Breast epithelium (tissue), 3 donors: ENCODE results near the gene FGGY.

Experiments used
- POLR2A ChIP-seq: fragments of 450-650 bp; IDR thresholded peaks from one replicate; pipeline ENCODE4 v1.6.1; 2016; ENCODE audit warnings: antibody characterized with exemption, mild to moderate bottlenecking, moderate library complexity
- TF ChIP-seq, protein P1 (sequence below), 3 donors: fragments of 450-650 bp; IDR thresholded peaks; one replicate each; pipeline ENCODE4 v1.5.1; 2016 to 2017; ENCODE audit warnings: antibody characterized with exemption in 3 of 3, mild to moderate bottlenecking in 3 of 3, moderate library complexity in 3 of 3

DNA sequence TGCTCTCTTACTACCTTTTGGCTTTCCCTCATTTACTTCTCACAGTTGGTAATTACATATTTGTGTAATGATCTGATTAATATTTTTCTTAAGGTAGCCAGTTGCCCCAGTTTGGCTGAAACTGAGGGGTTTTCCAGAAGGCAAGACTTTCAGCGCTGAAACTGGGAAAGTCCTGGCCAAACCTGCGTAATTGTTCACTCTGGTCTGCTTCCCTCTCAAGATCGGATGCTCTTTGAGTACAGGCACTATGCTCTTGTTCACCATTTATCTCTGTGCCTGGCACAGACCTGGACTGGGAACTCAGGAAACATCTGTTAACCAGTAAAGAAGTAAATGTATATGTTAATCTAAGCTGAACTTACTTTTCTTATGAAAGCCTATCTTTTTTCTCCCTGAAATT is 308.3 kb downstream of the FGGY start:
- TF ChIP-seq, protein P1, sequence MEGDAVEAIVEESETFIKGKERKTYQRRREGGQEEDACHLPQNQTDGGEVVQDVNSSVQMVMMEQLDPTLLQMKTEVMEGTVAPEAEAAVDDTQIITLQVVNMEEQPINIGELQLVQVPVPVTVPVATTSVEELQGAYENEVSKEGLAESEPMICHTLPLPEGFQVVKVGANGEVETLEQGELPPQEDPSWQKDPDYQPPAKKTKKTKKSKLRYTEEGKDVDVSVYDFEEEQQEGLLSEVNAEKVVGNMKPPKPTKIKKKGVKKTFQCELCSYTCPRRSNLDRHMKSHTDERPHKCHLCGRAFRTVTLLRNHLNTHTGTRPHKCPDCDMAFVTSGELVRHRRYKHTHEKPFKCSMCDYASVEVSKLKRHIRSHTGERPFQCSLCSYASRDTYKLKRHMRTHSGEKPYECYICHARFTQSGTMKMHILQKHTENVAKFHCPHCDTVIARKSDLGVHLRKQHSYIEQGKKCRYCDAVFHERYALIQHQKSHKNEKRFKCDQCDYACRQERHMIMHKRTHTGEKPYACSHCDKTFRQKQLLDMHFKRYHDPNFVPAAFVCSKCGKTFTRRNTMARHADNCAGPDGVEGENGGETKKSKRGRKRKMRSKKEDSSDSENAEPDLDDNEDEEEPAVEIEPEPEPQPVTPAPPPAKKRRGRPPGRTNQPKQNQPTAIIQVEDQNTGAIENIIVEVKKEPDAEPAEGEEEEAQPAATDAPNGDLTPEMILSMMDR (IDR thresholded peaks at IDR 0.05): no peak
- TF ChIP-seq POLR2A: no peak
